ENCODE measurements around the gene SLC5A1.

SLC5A1 gene

DNA sequence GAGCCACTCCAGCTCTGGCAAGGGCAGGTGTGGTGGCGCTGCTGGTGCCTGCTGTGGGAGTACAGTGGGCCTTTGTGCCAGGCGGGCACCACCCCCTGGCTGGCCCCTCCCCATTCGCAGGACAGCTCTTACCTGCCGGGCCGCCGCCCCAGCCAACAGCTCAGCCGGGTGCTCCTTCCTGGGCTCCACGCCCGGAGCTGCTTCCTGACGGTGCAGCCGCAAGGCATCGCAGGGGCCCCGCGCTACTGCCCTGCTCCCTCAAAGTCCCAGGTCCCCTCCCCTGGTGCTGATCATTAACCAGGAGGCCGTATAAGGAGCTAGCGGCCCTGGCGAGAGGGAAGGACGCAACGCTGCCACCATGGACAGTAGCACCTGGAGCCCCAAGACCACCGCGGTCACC lies at the start of gene SLC5A1:
Gene SLC5A1, plus strand, starts transcription at position 338 of the 400 bp plus-strand sequence. Its CDS starts 21 bp downstream, at position 359.
- DNase-seq (ENCODE audit: low spot score) = no peak

GRCh38 chr22:31995046-31995445 lies 48.0 kb upstream of the SLC5A1 start:
- no peak for DNase-seq (ENCODE audit: low spot score)

DNA sequence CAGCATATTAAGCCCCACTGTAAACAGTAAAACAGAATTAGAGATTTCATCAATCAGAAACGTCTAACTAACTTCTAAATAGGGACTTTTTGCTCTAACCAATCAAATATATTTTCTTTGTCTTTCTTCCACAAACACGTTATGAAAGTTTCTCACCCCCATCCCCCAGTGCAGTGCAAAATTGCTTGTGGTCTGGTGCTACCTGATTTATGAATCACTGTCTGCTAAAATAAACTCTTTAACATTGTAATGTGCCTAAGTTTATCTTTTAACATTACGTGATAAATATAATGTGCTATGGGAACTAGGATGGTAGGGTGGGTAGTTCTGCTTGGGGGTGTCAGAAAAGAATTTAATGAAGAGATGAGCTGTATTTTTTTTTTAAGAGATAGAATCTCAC lies 47.3 kb upstream of the SLC5A1 start:
- DNase-seq (ENCODE audit: low spot score) = no peak

DNA sequence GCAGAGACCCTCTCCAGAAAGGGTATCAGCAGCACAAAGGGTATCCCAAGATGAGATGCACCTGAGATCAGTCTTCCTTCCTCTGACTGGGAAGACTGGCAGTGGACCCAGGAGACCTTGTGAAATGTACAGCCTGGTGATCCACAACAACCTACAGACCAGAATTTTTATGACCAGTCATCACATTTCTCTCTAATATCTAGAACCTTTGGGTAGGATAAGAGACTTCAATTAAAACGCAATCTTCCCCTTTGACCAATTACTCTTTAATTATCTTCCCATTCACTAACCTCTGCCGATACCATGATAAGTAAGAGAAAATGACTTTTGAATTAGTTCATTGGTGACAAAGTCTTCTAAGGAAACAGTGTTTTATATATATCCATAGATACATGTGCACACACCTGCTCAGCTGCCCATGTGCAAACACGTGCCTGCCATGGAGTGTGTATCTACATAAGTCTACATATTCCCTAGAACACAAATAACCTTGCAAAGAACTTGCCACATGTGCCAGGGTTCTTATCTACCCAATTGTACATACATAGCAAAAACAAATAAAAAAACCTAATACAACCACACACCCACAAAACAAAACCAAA lies 44.2 kb upstream of the SLC5A1 start:
- no peak for DNase-seq (ENCODE audit: low spot score)

GRCh38 chr22:32000181-32000580 lies 42.9 kb upstream of the SLC5A1 start:
- DNase-seq (ENCODE audit: low spot score) = no peak

DNA sequence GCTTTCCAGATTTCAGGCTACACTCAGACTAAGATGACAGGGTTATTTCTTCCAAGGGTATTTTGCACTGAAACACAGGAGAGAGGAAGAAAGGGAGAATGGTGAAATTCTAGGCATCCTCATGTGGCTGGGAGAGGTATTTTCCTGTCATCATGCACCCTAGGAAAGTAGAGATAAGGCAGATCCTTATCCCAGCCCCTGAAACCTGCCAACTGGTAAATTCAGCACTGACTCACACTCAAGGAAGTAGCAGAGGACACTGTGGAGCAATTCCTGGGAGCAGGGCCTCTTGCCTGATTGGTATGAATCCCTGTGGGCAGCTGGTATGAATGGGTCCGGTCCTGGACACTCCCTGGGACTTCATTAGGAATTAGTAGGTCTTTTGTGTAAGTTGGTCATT lies 37.6 kb upstream of the SLC5A1 start:
- no peak for DNase-seq (ENCODE audit: low spot score)

- DNase-seq (ENCODE audit: low spot score) = no peak
Observed at GRCh38 chr22:32013200-32013599, 29.9 kb upstream of the SLC5A1 start.

- DNase-seq (ENCODE audit: low spot score) = no peak
Observed at GRCh38 chr22:32016081-32016480, 27.0 kb upstream of the SLC5A1 start.

- DNase-seq (ENCODE audit: low spot score) = no peak
Observed at GRCh38 chr22:32018056-32018455, 25.0 kb upstream of the SLC5A1 start.

- DNase-seq (ENCODE audit: low spot score) = no peak
Observed at GRCh38 chr22:32020117-32020516, 22.9 kb upstream of the SLC5A1 start.

GRCh38 chr22:32021716-32022115 lies 21.3 kb upstream of the SLC5A1 start:
- no peak for DNase-seq (ENCODE audit: low spot score)

DNA sequence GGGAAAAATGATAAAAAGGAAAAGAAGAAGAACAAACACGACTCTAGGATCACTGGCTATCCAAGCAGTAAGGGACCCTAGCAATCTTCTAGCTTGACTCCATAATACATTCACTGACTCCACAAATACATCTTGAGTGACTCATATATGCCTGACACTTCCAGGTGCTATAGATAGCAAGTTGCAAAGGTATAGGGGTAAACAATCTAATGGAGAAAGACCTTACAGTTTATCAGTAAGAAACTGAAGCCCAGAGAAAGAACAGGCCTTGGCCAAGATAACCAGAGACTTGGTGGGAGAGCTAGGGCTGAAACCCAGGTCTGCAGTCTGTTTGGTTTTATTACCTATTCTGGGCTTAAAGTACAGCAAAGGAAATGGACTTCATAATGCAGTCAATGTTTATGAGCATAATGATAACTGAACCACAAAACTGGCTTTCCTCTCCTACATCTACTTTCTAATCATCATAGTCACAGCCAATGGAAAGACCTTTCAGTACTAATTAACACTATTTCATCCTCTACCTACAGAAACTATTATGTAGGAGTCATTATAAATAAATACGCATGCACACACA lies 19.7 kb upstream of the SLC5A1 start:
- DNase-seq (ENCODE audit: low spot score) = no peak

DNA sequence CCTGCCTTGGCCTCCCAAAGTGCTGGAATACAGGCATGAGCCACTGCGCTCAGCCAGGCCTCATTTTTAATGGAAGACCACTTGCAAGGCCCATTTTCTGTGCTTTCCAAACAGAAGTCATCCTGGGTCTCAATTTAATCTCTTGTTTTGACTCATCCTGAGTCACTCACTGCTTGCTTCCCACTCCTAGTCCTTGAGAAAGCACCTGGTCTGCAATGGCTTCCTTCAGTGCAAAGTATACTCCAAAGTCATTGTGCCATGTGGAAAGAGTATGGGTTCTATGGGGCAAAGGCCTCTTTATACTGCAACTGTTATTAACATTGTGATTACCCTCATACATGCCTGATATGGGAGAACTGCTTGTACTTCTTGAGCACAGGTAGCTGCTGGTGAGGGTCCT lies 18.3 kb upstream of the SLC5A1 start:
- no peak for DNase-seq (ENCODE audit: low spot score)

- DNase-seq (ENCODE audit: low spot score) = no peak
Observed at GRCh38 chr22:32030518-32031247, 12.4 kb upstream of the SLC5A1 start.

DNA sequence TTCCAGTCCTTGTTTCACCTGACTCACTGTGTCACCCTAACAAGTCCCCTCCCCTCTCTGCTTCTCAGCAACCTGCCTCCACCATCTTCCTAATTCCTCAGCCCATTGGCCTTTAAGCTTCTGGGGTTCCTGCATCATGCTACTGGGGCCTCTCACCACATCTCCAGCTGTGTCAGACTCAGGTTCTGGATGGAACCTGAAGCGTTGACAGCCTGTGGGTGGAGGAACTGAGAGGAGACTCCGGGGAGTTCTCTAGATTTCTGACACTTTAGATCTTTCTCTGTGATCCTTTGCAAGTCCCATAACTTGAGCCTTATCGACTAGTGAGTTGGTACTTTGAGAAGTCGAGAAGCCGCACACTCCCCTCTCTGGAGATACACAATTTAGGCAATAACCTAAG lies 11.6 kb upstream of the SLC5A1 start:
- DNase-seq (ENCODE audit: low spot score) = no peak

DNA sequence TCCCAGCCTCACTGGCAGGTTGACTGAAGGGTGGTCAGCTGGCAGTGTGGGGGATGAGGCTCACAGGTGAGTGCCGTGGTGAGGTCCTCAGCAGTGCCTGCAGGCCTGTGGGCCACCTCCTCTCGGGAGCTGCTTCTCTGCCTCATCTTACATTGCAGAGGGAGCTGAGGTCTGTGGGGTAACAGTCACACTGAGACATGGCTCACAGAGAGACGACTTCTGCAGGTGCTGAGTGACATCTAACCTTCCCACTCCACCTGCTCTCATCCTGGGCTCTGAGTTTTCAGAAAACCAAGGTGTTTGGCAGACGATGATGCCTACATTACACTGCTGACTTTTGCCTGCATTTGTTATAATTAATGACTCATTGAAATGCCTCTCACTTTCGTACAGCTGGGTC lies 8.8 kb upstream of the SLC5A1 start:
- no peak for DNase-seq (ENCODE audit: low spot score)

- DNase-seq (ENCODE audit: low spot score) = no peak
Observed at GRCh38 chr22:32037236-32037635, 5.8 kb upstream of the SLC5A1 start.

DNA sequence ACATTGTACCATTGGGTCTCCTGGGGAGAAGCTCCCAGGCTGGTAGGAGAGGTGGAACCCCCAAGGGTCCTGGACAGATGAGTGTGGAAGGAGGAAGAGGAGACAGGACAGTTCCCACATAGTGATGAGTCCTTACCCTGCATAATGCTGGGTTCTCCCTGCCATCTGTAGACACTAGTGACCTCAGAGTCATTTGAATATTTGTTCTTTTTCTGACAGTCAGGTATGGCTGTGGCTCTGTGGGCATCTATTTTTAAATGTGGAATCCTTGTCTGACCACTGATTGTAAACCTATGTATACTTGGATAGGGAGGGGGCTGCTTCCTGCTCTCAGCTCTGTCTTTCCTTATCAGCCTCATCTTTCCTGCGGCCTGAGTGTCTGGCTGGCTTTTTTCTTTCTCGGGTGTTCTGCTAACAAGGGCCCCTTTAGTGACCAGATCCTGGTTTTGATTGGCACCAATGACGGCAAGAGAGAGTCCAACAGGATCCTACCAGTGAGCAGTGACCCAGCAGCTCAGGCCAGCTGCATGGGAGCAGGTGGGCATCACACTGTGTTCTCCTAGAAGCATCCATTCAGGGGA lies 2.6 kb upstream of the SLC5A1 start:
- DNase-seq (ENCODE audit: low spot score) = no peak

DNA sequence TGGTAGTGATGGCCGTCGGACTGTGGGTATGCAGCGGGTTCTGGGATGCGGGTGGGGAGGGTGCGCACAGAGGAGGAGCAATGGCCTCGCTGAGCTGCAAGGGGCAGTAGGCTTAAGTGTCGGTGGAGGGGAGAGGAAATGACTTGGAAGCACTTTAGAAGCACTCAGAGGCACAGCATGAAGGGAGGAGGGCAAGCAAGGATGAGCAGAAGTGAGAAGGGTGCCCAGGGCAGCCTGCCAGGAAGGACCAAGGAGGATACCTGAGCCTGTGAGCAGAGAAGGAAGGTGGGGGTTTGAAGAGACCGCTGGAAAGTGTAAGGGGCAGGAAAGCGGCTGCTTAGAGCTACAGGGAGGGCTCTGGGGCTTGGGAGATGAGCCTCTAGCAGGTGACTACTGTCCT lies 330 bp downstream of the SLC5A1 start:
- DNase-seq (ENCODE audit: low spot score) = no peak

DNA sequence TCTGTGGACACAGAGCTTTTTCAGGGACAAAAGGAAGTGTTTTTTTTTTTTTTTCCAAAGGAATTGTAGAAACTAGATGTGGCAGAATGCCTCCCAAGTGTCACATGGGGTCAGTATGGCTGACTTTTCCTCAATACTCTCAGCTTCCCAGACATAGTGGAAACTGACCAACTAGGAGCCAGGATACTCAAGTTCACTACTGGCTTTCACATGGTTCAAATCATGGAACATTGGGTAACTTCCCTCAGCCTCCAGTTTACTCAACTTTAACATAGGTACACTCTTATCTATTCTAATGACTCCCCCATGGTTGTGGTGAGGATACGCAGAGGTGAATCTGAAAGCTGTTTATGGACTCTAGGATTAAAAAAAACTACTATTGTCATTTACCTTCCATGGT lies 1.4 kb downstream of the SLC5A1 start:
- DNase-seq (ENCODE audit: low spot score) = no peak

- DNase-seq (ENCODE audit: low spot score) = no peak
Observed at GRCh38 chr22:32044913-32045312, 1.9 kb downstream of the SLC5A1 start.

GRCh38 chr22:32048069-32048468 lies 5.0 kb downstream of the SLC5A1 start:
- no peak for DNase-seq (ENCODE audit: low spot score)
